HEK293 (cell line): Measurements from ENCODE around the gene XKR7.
"Not testable (repeated sequence)": the region's sequence is repeated elsewhere in the genome, so short reads cannot be mapped to it uniquely, and the experiment has no call there.

Source experiments
- CTCF ChIA-PET: fragments of 350-600 bp; formaldehyde crosslinking; extraction: SDS; loops from one replicate; lab custom pipeline; 2021; ENCODE audit warnings: antibody characterized with exemption; lab: Yijun Ruan, JAX
- POLR2A ChIA-PET: fragments of 300-600 bp; formaldehyde crosslinking; extraction: SDS; loops from one replicate; lab custom pipeline; 2020; ENCODE audit warnings: antibody characterized with exemption, inconsistent platforms; lab: Yijun Ruan, JAX
- H3K27ac ChIP-seq: fragments of 200-500 bp; sonication (Bioruptor generic); 2 replicates; pipeline ENCODE4 v1.5.1; 2014; ENCODE audit warnings: low read depth, low read length, control low read depth, inconsistent platforms; ENCODE audit errors: extremely low read depth
- H3K36me3 ChIP-seq, 2 experiments: fragments of 200-500 bp in 1 of 2; sonication (Bioruptor generic) in 1 of 2; 1 replicate in 1 of 2; 2 replicates in 1 of 2; pipeline ENCODE4 v1.5.1; 2014 to 2017; ENCODE audit warnings: inconsistent platforms in 2 of 2, low read length in 2 of 2; ENCODE audit not compliant: control insufficient read depth in 2 of 2, insufficient read depth in 1 of 2
- H3K4me1 ChIP-seq: fragments of 200-500 bp; sonication (Bioruptor generic); 2 replicates; pipeline ENCODE4 v1.5.1; 2014; ENCODE audit warnings: mild to moderate bottlenecking, low read length, inconsistent platforms; ENCODE audit not compliant: control insufficient read depth, insufficient read depth
- H3K4me3 ChIP-seq: 2 replicates; pipeline ENCODE4 v1.5.1; 2011; ENCODE audit warnings: low read depth, mild to moderate bottlenecking, control low read depth, low read length, moderate library complexity
- H3K9me3 ChIP-seq: fragments of 200-500 bp; sonication (Bioruptor generic); 2 replicates; pipeline ENCODE4 v1.5.1; 2014; ENCODE audit warnings: low read depth, low read length, inconsistent platforms; ENCODE audit not compliant: control insufficient read depth, insufficient read depth
- FEZF1 ChIP-seq: fragments of 450-650 bp; formaldehyde crosslinking; IDR thresholded peaks from 2 replicates; pipeline ENCODE4 v1.5.1; 2016; ENCODE audit warnings: missing biosample characterization, missing genetic modification characterization
- GLIS2 ChIP-seq: fragments of 450-650 bp; formaldehyde crosslinking; IDR thresholded peaks from 2 replicates; pipeline ENCODE4 v1.5.1; 2016; ENCODE audit warnings: missing biosample characterization, missing genetic modification characterization
- HIC1 ChIP-seq: fragments of 450-650 bp; formaldehyde crosslinking; IDR thresholded peaks from 2 replicates; pipeline ENCODE4 v1.5.1; 2016; ENCODE audit warnings: missing biosample characterization, missing genetic modification characterization
- TCF7L2 ChIP-seq: IDR thresholded peaks from 2 replicates; pipeline ENCODE4 v1.6.1; 2011; ENCODE audit warnings: low read depth, mild to moderate bottlenecking, inconsistent platforms, low read length, moderate library complexity, borderline replicate concordance
- ZBTB48 ChIP-seq: fragments of 450-650 bp; formaldehyde crosslinking; IDR thresholded peaks from 2 replicates; pipeline ENCODE4 v1.5.1; 2016; ENCODE audit warnings: missing biosample characterization, missing genetic modification characterization
- ZFHX2 ChIP-seq: fragments of 450-650 bp; formaldehyde crosslinking; conservative IDR thresholded peaks from 2 replicates; pipeline ENCODE4 v1.5.1; 2016; ENCODE audit warnings: missing biosample characterization, missing genetic modification characterization
- ZFP37 ChIP-seq: fragments of 450-650 bp; formaldehyde crosslinking; IDR thresholded peaks from 2 replicates; pipeline ENCODE4 v1.5.1; 2016; ENCODE audit warnings: missing biosample characterization, missing genetic modification characterization
- ZNF146 ChIP-seq: fragments of 450-650 bp; formaldehyde crosslinking; IDR thresholded peaks from 2 replicates; pipeline ENCODE4 v1.5.1; 2016; ENCODE audit warnings: missing biosample characterization, missing genetic modification characterization
- ZNF184 ChIP-seq: fragments of 450-650 bp; IDR thresholded peaks from 2 replicates; pipeline ENCODE4 v1.5.1; 2018; ENCODE audit warnings: missing biosample characterization, mild to moderate bottlenecking, missing genetic modification characterization
- ZNF248 ChIP-seq: fragments of 450-650 bp; formaldehyde crosslinking; IDR thresholded peaks from 2 replicates; pipeline ENCODE4 v1.5.1; 2017; ENCODE audit warnings: missing biosample characterization, missing genetic modification characterization
- ZNF366 ChIP-seq: fragments of 450-650 bp; formaldehyde crosslinking; conservative IDR thresholded peaks from 2 replicates; pipeline ENCODE4 v1.5.1; 2016; ENCODE audit warnings: missing biosample characterization, missing genetic modification characterization
- ZNF521 ChIP-seq: fragments of 450-650 bp; formaldehyde crosslinking; IDR thresholded peaks from 2 replicates; pipeline ENCODE4 v1.5.1; 2017; ENCODE audit warnings: missing biosample characterization, mild to moderate bottlenecking, missing genetic modification characterization
- ZNF549 ChIP-seq: fragments of 450-650 bp; IDR thresholded peaks from 2 replicates; pipeline ENCODE4 v1.5.1; 2018; ENCODE audit warnings: missing biosample characterization, missing genetic modification characterization, mild to moderate bottlenecking, inconsistent platforms, moderate library complexity
- ZNF629 ChIP-seq: fragments of 450-650 bp; formaldehyde crosslinking; IDR thresholded peaks from 2 replicates; pipeline ENCODE4 v1.5.1; 2017; ENCODE audit warnings: missing biosample characterization, missing genetic modification characterization
- ZNF76 ChIP-seq: fragments of 450-650 bp; formaldehyde crosslinking; IDR thresholded peaks from 2 replicates; pipeline ENCODE4; 2016; ENCODE audit warnings: low read depth, missing biosample characterization, missing genetic modification characterization, borderline replicate concordance
- ZSCAN5A ChIP-seq: fragments of 450-650 bp; formaldehyde crosslinking; IDR thresholded peaks from 2 replicates; pipeline ENCODE4 v1.5.1; 2016; ENCODE audit warnings: missing biosample characterization, missing genetic modification characterization
- ZXDB ChIP-seq: fragments of 450-650 bp; formaldehyde crosslinking; IDR thresholded peaks from 2 replicates; pipeline ENCODE4 v1.5.1; 2016; ENCODE audit warnings: missing biosample characterization, missing genetic modification characterization
- TF ChIP-seq, protein P1 (sequence below): fragments of 450-650 bp; formaldehyde crosslinking; IDR thresholded peaks from 2 replicates; pipeline ENCODE4 v1.5.1; 2016; ENCODE audit warnings: missing biosample characterization, missing genetic modification characterization

Gene XKR7

DNA sequence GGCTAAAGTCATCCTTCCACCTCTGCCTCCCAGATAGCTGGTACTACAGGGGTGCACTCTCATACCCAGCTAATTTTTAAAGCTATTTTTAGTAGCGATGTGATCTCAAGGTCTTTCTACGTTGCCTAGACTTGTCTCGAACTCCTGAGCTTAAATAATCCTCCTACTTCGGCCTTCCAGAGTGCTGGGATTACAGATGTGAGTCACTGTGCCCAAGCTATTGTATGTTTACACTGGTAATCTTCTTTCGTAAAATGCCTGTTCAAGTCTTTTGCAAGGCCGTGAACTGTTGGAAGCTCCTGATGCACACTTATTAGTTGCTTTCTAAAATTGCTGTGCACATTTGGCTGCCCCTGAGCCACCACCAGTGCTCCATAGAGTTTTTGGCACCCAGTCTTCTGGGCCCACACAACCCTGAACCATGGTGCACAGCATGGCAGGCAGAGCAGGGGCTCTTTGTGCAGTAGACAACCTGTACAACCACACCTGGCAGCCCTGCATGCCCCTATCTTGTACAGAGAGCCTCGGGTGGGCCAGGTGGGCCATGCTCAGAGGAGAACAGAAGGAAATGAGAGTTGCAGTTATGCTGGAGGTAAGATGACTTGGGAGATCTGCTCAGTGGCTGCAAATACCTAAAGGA lies 49.4 kb upstream of the XKR7 start:
- H3K9me3 ChIP-seq = no peaks in the 10 kb centered on the region
- H3K4me1 ChIP-seq = peaks cover 9% of the 10 kb centered on the region
- no peak for TF ChIP-seq ZNF366 (tag by site-specific recombination)
- H3K36me3 ChIP-seq = no peaks in the 10 kb centered on the region
- POLR2A ChIA-PET = interaction anchor here (1.2 to 1.3 kb wide), 2 partner anchors 33 to 53 kb away, joined by 3 to 6 read pairs; partner anchors contain the start of gene PDRG1
- no peak overlapping the region for H3K27ac ChIP-seq
- CTCF ChIA-PET = interaction anchor here (0.6 to 2.0 kb wide), 3 partner anchors 34 to 173 kb away, joined by 3 to 8 read pairs (median 3); partner anchors contain the start of gene PDRG1
- no peak overlapping the region for H3K4me3 ChIP-seq

DNA sequence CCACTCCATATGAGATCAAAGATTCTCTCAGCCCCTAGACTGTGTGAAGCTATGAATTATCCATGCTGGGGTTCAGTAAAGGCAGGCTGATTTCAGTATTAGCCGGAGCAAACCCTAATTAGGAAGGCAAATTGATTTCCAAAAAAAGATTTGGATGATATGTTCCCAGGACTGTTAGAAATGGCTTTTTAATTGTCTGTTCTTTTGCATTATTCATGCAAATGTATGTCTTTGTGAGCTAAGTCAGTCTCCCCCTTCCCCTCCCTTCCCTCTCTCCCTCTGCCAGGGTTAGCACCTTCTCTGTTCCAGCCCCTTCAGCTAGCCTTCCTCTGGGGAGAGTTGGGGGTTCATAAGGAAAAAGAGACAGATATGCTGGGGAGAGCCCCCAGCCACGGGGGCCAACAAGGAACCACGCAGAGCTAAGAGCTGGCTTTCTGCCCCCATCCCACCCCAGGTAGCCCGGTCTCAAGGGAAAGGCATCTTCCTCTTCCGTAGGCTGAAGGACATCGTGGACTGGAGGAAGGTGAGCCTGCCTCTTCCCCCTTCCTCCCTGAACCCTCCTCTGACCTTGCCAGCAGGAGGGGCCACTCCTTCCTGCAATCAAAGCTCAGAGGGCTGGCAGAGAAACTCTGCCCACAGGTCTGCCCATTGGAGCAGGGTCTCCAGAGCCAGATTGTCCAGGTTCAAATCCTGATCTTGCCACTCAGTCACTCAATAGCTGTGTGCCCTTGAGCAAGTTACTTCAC lies 48.4 kb upstream of the XKR7 start:
- no peaks in the 10 kb centered on the region for H3K36me3 ChIP-seq
- H3K27ac ChIP-seq = no peak overlapping the region
- H3K4me1 ChIP-seq = peaks cover 2% of the 10 kb centered on the region
- POLR2A ChIA-PET = interaction anchor here (1.0 kb wide), 1 partner anchor 11 kb away, joined by 3 read pairs; no protein-coding TSS in a partner anchor
- H3K4me3 ChIP-seq = no peak overlapping the region
- CTCF ChIA-PET = interaction anchor here (1.2 to 2.0 kb wide), 4 partner anchors 33 to 73 kb away, joined by 3 to 8 read pairs (median 4); partner anchors contain the start of gene PDRG1
- TF ChIP-seq ZNF248 (tag by site-specific recombination) (no peak), ZSCAN5A (no peak)
- no peaks in the 10 kb centered on the region for H3K9me3 ChIP-seq

DNA sequence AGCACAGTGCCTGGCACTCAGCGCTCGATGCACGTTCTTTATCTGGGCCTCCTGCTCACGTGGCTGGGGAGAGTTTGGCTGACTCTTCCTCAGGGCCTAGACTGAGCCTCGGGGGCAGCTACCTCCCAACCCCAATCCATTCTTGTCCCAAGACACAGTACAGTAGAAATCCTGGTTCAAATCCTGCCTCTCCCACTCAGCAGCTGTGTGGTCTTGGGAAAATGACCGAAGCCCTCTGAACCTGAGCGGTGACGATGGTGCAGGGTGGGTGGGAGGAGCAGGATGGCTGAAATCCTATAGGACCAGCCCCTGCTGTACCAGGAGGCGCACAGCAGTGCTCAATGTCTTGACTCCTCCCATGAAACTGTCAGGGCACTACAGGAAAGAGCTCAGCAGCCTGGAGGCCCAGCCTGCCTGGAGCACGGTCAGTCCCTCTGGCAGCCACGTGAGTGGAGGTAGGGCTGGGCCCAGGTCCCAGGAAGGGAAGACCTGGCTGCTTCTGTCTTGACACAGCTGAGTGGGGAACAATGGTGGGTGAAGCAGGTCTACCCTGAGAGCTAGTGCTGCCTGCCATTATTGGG lies 47.6 kb upstream of the XKR7 start:
- TF ChIP-seq ZNF521 = no peak
- TF ChIP-seq ZNF76 (tag by site-specific recombination) = no peak
- TF ChIP-seq ZNF184 (tag by site-specific recombination) = no peak
- no peak for TF ChIP-seq ZNF549 (tag by site-specific recombination)
- no peak for TF ChIP-seq ZXDB
- no peak for TF ChIP-seq ZFP37 (tag by site-specific recombination)
- Histone ChIP-seq H3K4me1 (no peaks in the 10 kb centered on the region), H3K36me3 (no peaks in the 10 kb centered on the region), H3K4me3 (no peak overlapping the region), H3K27ac (no peak overlapping the region), H3K9me3 (no peaks in the 10 kb centered on the region)
- CTCF ChIA-PET = interaction anchor here (1.2 to 1.3 kb wide), 2 partner anchors 68 to 74 kb away, joined by 3 to 4 read pairs; no protein-coding TSS in a partner anchor
- POLR2A ChIA-PET = interaction anchor here (1.0 kb wide), 1 partner anchor 10 kb away, joined by 3 read pairs; no protein-coding TSS in a partner anchor

GRCh38 chr20:31921480-31921879 lies 46.5 kb upstream of the XKR7 start:
- TF ChIP-seq ZNF146 (tag by site-specific recombination) = peak; percentile 94
- H3K4me3 ChIP-seq, POLR2A ChIA-PET, H3K9me3 ChIP-seq, H3K4me1 ChIP-seq, H3K27ac ChIP-seq, H3K36me3 ChIP-seq, CTCF ChIA-PET: not testable (repeated sequence)

- Histone ChIP-seq H3K36me3 (no peaks in the 10 kb centered on the region), H3K4me1 (no peaks in the 10 kb centered on the region), H3K27ac (no peak overlapping the region), H3K9me3 (no peaks in the 10 kb centered on the region), H3K4me3 (no peak overlapping the region)
- ChIA-PET POLR2A (no interaction called here), CTCF (interaction anchor here (0.6 kb wide), 1 partner anchor 110 kb away, joined by 6 read pairs; no protein-coding TSS in a partner anchor)
- TF ChIP-seq ZBTB48 (no peak), GLIS2 (no peak), TCF7L2 (no peak), ZFHX2 (no peak), ZNF629 (tag by site-specific recombination) (no peak), HIC1 (tag by site-specific recombination) (no peak), FEZF1 (no peak)
- TF ChIP-seq, protein P1, sequence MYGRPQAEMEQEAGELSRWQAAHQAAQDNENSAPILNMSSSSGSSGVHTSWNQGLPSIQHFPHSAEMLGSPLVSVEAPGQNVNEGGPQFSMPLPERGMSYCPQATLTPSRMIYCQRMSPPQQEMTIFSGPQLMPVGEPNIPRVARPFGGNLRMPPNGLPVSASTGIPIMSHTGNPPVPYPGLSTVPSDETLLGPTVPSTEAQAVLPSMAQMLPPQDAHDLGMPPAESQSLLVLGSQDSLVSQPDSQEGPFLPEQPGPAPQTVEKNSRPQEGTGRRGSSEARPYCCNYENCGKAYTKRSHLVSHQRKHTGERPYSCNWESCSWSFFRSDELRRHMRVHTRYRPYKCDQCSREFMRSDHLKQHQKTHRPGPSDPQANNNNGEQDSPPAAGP (tag by site-specific recombination) = no peak
Observed at GRCh38 chr20:31922181-31922580, 45.8 kb upstream of the XKR7 start.
